PC-3 (cell line): ENCODE results near the gene DENND6B. TPM values are rescaled to one million over a fixed set of nuclear protein-coding genes. Genes with fewer than 3 reads are reported as not detected.
"Not testable (repeated sequence)": the region's sequence is repeated elsewhere in the genome, so short reads cannot be mapped to it uniquely, and the experiment has no call there.

Source experiments
- ATAC-seq: fragments of 200-7000 bp; cut with Tn5 transposase; 2 replicates; pipeline ENCODE4 v1.9.1; 2020; ENCODE audit warnings: mild to moderate bottlenecking, moderate library complexity
- BruUV-seq: library from RNA; stranded (reverse); fragments of 400-500 nt; replicated peaks from 2 replicates; lab custom pipeline; 2021; lab: Mats Ljungman, UMichigan
- CTCF ChIA-PET: fragments of 300-600 bp; sonication (Branson Sonifier 250); formaldehyde crosslinking; loops from one replicate; lab custom pipeline; 2022; ENCODE audit warnings: antibody characterized with exemption; lab: Charles Lee
- POLR2A ChIA-PET: fragments of 300-600 bp; sonication (Branson Sonifier 250); formaldehyde crosslinking; loops from one replicate; lab custom pipeline; 2022; ENCODE audit warnings: antibody characterized with exemption; ENCODE audit not compliant: unreplicated experiment; lab: Charles Lee
- DNase-seq: peaks from one replicate; pipeline ENCODE4 v3.0.0-alpha.2; 2015
- H2AFZ ChIP-seq: fragments of 300-600 bp; sonication (generic); 2 replicates; pipeline ENCODE4 v1.6.0; 2016; ENCODE audit warnings: antibody characterized with exemption, low read length
- H3F3A ChIP-seq: fragments of 300-600 bp; sonication (generic); one replicate; pipeline ENCODE4 v1.6.0; 2017; ENCODE audit warnings: antibody characterized with exemption, low read length, control low read depth, mild to moderate bottlenecking; ENCODE audit not compliant: unreplicated experiment
- H3K27ac ChIP-seq: fragments of 300-600 bp; sonication (generic); 2 replicates; pipeline ENCODE4 v1.5.1; 2016; ENCODE audit warnings: mild to moderate bottlenecking, low read length
- H3K27me3 ChIP-seq: fragments of 300-600 bp; sonication (generic); 2 replicates; pipeline ENCODE4 v1.6.1; 2016; ENCODE audit warnings: low read length, mixed read lengths
- H3K36me3 ChIP-seq: fragments of 300-600 bp; sonication (generic); 2 replicates; pipeline ENCODE4 v1.6.1; 2016; ENCODE audit warnings: low read depth, mixed run types, low read length, mixed read lengths
- H3K4me1 ChIP-seq: fragments of 300-600 bp; sonication (generic); 2 replicates; pipeline ENCODE4 v1.5.1; 2016; ENCODE audit warnings: low read length; ENCODE audit not compliant: insufficient read depth
- H3K4me2 ChIP-seq: fragments of 300-600 bp; sonication (generic); 2 replicates; pipeline ENCODE4 v1.6.0; 2016; ENCODE audit warnings: low read length
- H3K4me3 ChIP-seq: fragments of 300-600 bp; sonication (generic); 2 replicates; pipeline ENCODE4 v1.5.1; 2016; ENCODE audit warnings: mild to moderate bottlenecking, low read length, mixed read lengths
- H3K79me2 ChIP-seq: fragments of 300-600 bp; sonication (generic); 2 replicates; pipeline ENCODE4 v1.6.1; 2017; ENCODE audit warnings: low read length, mixed read lengths
- H3K9ac ChIP-seq: fragments of 300-600 bp; sonication (generic); 2 replicates; pipeline ENCODE4 v1.6.0; 2016; ENCODE audit warnings: mild to moderate bottlenecking, low read length
- H3K9me2 ChIP-seq: fragments of 300-600 bp; sonication (generic); replicated peaks from 2 replicates; pipeline ENCODE4 v1.6.1; 2016; ENCODE audit warnings: mixed run types, low read length, mixed read lengths
- H3K9me3 ChIP-seq: fragments of 300-600 bp; sonication (generic); 2 replicates; pipeline ENCODE4 v1.6.1; 2016; ENCODE audit warnings: low read length, mixed read lengths
- H4K20me1 ChIP-seq: fragments of 300-600 bp; sonication (generic); 2 replicates; pipeline ENCODE4 v1.6.1; 2016; ENCODE audit warnings: low read length, mixed read lengths
- EZH2 ChIP-seq: fragments of 300-600 bp; sonication (generic); IDR thresholded peaks from one replicate; pipeline ENCODE4 v1.6.1; 2017; ENCODE audit warnings: antibody characterized with exemption, mild to moderate bottlenecking, low read length; ENCODE audit not compliant: unreplicated experiment
- EZH2phosphoT487 ChIP-seq: fragments of 300-600 bp; sonication (generic); IDR thresholded peaks from 2 replicates; pipeline ENCODE4 v1.6.1; 2018; ENCODE audit warnings: mild to moderate bottlenecking, antibody characterized with exemption, low read length, borderline replicate concordance
- intact Hi-C: fragments of 100-400 bp; cut with micrococcal nuclease; formaldehyde crosslinking; loops from 2 replicates; pipeline ENCODE4 v1.9.0; 2023
- total RNA-seq: library from RNA; depleted of rRNA; stranded (reverse); fragments of >200 nt; gene quantifications from 2 replicates; pipeline ENCODE4 v1.2.3, GENCODE V29; 2014
- TF ChIP-seq, protein P1 (sequence below): fragments of 300-600 bp; sonication (generic); conservative IDR thresholded peaks from 2 replicates; pipeline ENCODE4 v1.5.1; 2017; ENCODE audit warnings: antibody characterized with exemption, low read depth, mild to moderate bottlenecking, low read length

DENND6B gene
- total RNA-seq, 1 experiment from 2014 or later: 1.1 TPM

DNA sequence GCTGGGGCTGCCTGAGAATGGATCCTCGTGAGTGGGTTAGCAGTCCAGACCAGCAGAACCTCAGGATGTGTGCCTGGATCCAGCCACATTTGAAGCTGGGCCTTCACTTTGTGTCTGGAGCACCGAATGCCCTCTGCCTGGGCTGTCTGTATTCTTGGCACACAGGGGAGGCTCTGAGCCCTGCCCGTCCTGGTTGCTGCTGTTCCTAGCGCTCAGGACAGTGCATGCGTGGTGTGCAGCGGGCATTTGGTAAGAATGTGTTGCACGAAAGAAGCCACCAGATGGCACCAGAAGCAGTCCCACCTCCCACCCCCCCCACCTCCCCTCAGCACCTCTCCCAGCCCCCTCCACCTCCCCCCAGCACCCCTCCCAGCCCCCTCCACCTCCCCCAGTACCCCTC, 52.5 kb downstream of the DENND6B start:
- intact Hi-C loops: loop anchor here (5.0 kb wide), 1 partner anchor 68 kb away; the partner anchor contains the start of gene PPP6R2
- peaks cover 22% of the 10 kb centered on the region for H3K36me3 ChIP-seq
- no peak overlapping the region for H3K27ac ChIP-seq
- BruUV-seq: no TSS peak
- ATAC-seq: no peak
- peaks cover 11% of the 10 kb centered on the region for H3K4me1 ChIP-seq
- peak; percentile 58 for DNase-seq
- no peak overlapping the region for H3K4me2 ChIP-seq
- no peak overlapping the region for H3K4me3 ChIP-seq
- H3F3A ChIP-seq: no peaks in the 10 kb centered on the region
- H3K79me2 ChIP-seq: no peaks in the 10 kb centered on the region
- H3K9me3 ChIP-seq: no peaks in the 10 kb centered on the region
- no peak overlapping the region for H3K9ac ChIP-seq
- H3K27me3 ChIP-seq: no peaks in the 10 kb centered on the region
- no peaks in the 10 kb centered on the region for H4K20me1 ChIP-seq
- H3K9me2 ChIP-seq: no peaks in the 10 kb centered on the region
- POLR2A ChIA-PET: no interaction called here
- TF ChIP-seq, protein P1, sequence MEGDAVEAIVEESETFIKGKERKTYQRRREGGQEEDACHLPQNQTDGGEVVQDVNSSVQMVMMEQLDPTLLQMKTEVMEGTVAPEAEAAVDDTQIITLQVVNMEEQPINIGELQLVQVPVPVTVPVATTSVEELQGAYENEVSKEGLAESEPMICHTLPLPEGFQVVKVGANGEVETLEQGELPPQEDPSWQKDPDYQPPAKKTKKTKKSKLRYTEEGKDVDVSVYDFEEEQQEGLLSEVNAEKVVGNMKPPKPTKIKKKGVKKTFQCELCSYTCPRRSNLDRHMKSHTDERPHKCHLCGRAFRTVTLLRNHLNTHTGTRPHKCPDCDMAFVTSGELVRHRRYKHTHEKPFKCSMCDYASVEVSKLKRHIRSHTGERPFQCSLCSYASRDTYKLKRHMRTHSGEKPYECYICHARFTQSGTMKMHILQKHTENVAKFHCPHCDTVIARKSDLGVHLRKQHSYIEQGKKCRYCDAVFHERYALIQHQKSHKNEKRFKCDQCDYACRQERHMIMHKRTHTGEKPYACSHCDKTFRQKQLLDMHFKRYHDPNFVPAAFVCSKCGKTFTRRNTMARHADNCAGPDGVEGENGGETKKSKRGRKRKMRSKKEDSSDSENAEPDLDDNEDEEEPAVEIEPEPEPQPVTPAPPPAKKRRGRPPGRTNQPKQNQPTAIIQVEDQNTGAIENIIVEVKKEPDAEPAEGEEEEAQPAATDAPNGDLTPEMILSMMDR: no peak
- no peak for TF ChIP-seq EZH2
- no peak for TF ChIP-seq EZH2phosphoT487
- H2AFZ ChIP-seq: no peak overlapping the region
- CTCF ChIA-PET: no interaction called here

DNA sequence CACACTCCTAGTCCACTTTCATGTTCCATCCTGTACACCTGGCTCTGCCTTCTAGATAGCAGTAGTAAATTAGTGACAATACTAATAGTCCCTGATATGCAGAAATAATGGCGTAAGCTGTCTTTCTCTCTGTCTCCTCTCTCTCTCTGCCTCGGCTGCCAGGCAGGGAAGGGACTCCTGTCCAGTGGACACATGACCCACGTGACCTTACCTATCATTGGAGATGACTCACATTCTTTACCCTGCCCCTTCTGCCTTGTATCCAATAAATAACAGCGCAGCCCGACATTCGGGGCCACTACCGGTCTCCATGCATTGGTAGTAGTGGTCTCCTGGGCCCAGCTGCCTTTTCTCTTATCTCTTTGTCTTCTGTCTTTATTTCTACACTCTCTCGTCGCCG, 53.0 kb downstream of the DENND6B start:
- H3K27me3 ChIP-seq, H2AFZ ChIP-seq, H3F3A ChIP-seq, H3K9ac ChIP-seq, H3K4me2 ChIP-seq, H3K9me2 ChIP-seq, H3K27ac ChIP-seq, DNase-seq, H4K20me1 ChIP-seq, ATAC-seq, POLR2A ChIA-PET, BruUV-seq, H3K4me3 ChIP-seq, H3K79me2 ChIP-seq, CTCF ChIA-PET, H3K9me3 ChIP-seq: not testable (repeated sequence)
- H3K4me1 ChIP-seq: peaks cover 11% of the 10 kb centered on the region
- intact Hi-C loops: loop anchor here (5.0 kb wide), 1 partner anchor 69 kb away; the partner anchor contains the start of gene PPP6R2
- H3K36me3 ChIP-seq: peaks cover 22% of the 10 kb centered on the region

DNA sequence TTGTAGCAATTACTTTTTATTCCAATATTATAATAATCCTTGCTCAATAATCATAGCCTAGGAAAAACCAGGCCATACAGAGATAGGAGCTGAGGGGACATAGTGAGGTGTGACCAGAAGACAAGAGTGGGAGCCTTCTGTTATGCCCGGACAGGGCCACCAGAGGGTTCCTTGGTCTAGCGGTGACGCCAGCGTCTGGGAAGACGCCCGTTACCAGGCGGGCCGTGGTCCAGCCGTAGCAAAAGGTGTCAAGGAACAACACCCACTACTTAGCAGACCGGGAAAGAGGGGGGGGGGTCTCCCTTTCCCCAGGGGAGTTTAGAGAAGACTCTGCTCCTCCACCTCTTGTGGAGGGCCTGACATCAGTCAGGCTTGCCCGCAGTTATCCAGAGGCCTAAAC, 53.5 kb downstream of the DENND6B start:
- CTCF ChIA-PET, H3K79me2 ChIP-seq, H3K27me3 ChIP-seq, ATAC-seq, DNase-seq, H3K4me3 ChIP-seq, H3F3A ChIP-seq, H2AFZ ChIP-seq, H3K9ac ChIP-seq, H3K27ac ChIP-seq, POLR2A ChIA-PET, H3K9me3 ChIP-seq, BruUV-seq, H3K9me2 ChIP-seq, H3K4me2 ChIP-seq, H4K20me1 ChIP-seq: not testable (repeated sequence)
- intact Hi-C loops: loop anchor here (5.0 kb wide), 1 partner anchor 69 kb away; the partner anchor contains the start of gene PPP6R2
- peaks cover 22% of the 10 kb centered on the region for H3K36me3 ChIP-seq
- peaks cover 11% of the 10 kb centered on the region for H3K4me1 ChIP-seq
